GM10248 (cell line): ENCODE measurements around the gene GATAD1.
"Not testable (repeated sequence)": the region's sequence is repeated elsewhere in the genome, so short reads cannot be mapped to it uniquely, and the experiment has no call there.

Experiments
- CTCF ChIA-PET: fragments of 300-600 bp; sonication (Branson Sonifier 250); formaldehyde crosslinking; extraction: SDS; loops from one replicate; lab custom pipeline; 2021; ENCODE audit warnings: antibody characterized with exemption; lab: Yijun Ruan, JAX
- POLR2A ChIA-PET: fragments of 350-650 bp; sonication (Branson Sonifier 250); formaldehyde crosslinking; extraction: SDS; loops from one replicate; lab custom pipeline; 2020; ENCODE audit warnings: antibody characterized with exemption; lab: Yijun Ruan, JAX
- DNase-seq: peaks from one replicate; pipeline ENCODE4 v3.0.0; 2012; ENCODE audit errors: extremely low spot score
- TF ChIP-seq, protein P1 (sequence below): IDR thresholded peaks from 2 replicates; pipeline ENCODE4 v1.5.1; 2012; ENCODE audit warnings: mild to moderate bottlenecking, low read depth; ENCODE audit errors: extremely low read depth, missing control alignments, control extremely low read depth

GATAD1 gene

DNA sequence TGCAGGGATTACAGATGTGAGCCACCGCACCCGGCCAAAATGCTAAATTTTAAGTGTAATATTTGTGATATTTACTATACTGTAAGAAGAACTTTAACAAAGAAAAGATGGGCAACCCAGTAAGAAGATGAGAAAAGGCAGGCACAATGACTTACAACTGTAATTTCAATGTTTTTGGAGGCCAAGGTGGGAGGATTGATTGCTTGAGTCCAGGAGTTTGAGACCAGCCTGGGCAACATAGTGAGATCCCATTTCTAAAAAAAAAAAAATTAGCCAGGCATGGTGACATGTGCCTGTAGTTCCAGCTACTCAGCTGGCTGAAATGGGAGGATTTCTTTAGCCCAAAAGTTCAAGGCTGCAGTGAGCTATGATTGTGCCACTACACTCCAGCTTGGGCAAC, 11.7 kb upstream of the GATAD1 start:
- ChIA-PET POLR2A (no interaction called here), CTCF (interaction anchor here (0.9 to 1.4 kb wide), 2 partner anchors 12 kb away, joined by 3 read pairs; partner anchors contain the start of gene GATAD1)
- TF ChIP-seq, protein P1, sequence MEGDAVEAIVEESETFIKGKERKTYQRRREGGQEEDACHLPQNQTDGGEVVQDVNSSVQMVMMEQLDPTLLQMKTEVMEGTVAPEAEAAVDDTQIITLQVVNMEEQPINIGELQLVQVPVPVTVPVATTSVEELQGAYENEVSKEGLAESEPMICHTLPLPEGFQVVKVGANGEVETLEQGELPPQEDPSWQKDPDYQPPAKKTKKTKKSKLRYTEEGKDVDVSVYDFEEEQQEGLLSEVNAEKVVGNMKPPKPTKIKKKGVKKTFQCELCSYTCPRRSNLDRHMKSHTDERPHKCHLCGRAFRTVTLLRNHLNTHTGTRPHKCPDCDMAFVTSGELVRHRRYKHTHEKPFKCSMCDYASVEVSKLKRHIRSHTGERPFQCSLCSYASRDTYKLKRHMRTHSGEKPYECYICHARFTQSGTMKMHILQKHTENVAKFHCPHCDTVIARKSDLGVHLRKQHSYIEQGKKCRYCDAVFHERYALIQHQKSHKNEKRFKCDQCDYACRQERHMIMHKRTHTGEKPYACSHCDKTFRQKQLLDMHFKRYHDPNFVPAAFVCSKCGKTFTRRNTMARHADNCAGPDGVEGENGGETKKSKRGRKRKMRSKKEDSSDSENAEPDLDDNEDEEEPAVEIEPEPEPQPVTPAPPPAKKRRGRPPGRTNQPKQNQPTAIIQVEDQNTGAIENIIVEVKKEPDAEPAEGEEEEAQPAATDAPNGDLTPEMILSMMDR: no peak
- no peak for DNase-seq

DNA sequence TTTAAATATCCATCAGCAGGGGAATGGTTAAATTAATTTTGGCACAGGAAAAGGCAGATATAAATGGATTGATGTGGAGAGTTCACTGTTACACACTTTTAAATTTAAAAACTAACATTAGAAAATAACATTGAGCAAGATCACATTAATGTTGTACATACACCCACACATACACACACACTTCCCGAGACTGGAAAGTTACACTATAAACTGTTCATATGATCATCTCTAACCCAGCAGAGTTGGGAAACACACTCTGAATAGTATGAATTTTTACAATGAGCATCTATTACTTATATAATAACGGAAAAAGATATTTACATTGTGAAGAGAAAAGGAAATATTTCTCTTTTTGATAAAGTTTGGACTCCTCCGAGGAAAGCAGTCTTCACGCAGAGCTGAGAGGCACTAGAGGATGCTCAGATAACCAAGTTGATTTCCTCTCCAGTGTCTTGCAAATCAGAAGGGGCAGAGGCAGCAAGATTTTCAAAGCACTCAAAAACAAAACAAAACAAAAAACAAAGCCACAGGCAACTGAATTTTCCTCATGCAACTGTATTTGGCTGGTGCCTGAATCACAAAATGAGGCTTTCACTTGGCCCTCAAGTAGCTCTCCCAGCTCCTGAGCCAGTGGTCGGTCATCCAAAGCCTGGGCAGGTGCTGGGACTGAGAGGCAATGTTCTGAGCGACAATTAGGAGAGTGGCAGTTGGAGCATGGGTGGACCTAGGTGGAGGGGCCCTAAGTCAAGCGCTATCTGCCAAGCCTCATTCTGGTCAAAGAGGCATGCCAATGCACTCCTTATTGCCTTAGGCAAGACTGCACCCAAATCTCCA, 10.5 kb upstream of the GATAD1 start:
- ChIA-PET CTCF (interaction anchor here (0.8 to 2.2 kb wide), 3 partner anchors 11 to 274 kb away, joined by 5 to 17 read pairs (median 5); partner anchors contain the start of gene GATAD1), POLR2A (no interaction called here)
- DNase-seq: no peak
- TF ChIP-seq, protein P1: no peak

DNA sequence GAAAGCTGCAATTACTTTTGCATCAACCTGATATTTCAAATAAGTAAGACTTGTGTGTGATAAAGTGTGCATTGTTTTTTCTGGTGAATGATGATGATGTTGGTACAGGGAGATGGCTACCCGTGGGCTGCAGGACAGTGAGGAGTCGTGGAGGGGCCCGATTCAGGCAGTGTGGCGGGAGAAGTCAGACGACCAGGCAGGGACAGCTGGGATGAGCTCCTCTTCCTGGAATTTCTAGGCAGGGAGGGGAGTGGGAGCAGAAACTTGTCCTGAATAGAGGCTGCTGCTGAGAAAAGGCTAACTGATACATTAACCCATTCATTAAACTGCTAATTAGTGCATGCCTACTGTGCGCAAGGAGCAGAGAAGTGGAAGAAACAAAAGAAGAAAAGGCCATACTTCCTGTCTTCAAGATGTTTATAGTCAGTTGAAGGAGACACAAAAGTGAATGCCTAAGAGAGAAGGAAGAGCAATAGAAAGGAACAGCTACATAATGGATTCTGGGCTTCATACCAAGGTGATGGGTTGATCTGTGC, 9.3 kb upstream of the GATAD1 start:
- TF ChIP-seq, protein P1: no peak
- CTCF ChIA-PET: interaction anchor here (1.1 to 2.2 kb wide), 5 partner anchors 9 to 276 kb away, joined by 3 to 17 read pairs (median 5); partner anchors contain the start of genes GATAD1, PEX1 and RBM48
- DNase-seq: no peak
- POLR2A ChIA-PET: no interaction called here

DNA sequence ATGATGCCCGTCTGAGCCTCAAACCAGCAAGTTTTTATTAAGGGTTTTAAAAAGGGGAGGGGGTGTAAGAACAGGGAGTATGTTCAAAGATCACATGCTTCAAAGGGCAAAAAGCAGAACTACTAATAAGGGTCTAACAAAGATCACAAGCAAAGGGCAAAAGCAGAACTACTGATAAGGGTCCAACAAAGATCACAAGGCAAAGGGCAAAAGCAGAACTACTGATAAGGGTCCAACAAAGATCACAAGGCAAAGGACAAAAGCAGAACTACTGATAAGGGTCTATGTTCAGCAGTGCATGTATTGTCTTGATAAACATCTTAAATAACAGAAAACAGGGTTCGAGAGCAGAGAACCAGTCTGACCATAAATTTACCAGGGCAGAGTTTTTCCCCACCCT, 4.6 kb upstream of the GATAD1 start:
- CTCF ChIA-PET, DNase-seq: not testable (repeated sequence)

DNA sequence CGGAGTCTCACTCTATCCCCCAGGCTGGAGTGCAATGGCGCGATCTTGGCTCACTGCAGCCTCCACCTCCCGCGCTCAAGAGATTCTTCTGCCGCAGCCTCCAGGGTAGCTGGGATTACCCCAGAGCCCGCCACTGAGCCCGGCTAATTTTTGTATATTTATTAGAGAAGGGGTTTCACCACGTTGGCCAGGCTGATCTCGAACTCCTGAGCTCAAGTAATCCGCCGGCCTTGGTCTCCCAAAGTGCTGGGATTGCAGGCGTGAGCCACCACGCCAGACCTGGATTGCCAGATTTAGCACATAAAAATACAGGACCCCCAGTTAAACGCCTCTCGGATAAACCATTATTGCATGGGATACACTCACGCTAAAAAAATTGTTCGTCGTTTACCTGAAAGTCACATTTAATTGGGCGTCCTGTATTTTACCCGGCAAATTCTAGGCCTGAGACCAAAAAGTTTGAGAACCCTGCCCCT, 375 bp upstream of the GATAD1 start:
- CTCF ChIA-PET: interaction anchor here (0.6 to 6.1 kb wide), 57 partner anchors 9 to 1992 kb away, joined by 3 to 126 read pairs (median 4); partner anchors contain the start of genes AKAP9, ANKIB1, CYP51A1 and KRIT1
- POLR2A ChIA-PET: interaction anchor here (1.1 to 1.5 kb wide), 2 partner anchors 23 to 201 kb away, joined by 3 to 5 read pairs; partner anchors contain the start of genes ANKIB1 and KRIT1
- TF ChIP-seq, protein P1: no peak
- DNase-seq: no peak

More for the DNA sequence above, 4.6 kb upstream of the GATAD1 start:
- POLR2A ChIA-PET: not testable (repeated sequence)

DNA sequence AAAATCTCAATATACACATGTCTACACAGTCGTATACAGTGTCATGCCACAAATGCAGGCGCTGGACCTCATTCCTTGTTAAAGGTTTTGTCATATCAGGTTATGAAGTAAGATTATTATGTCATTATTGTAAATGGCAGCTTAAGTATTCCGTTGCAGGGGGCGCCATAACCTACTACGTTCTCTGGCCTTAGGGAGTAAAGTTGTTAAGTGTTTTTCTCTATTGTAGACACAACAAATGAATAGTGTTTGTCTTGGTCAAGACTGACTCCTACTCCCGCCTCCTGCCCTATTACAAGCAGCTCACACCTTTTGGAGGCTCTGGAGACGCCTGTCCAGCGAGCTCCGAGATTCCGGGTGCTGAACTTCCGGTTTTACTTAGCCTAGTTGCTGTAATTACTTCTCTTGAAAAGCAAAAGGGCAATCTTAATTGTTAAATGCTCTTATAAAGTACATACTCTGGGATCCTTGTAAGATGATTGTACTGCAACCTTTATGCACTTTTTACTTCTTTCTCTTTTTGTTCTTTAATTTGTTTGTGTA, 994 bp downstream of the GATAD1 start:
- TF ChIP-seq, protein P1: peak; percentile 50
- ChIA-PET CTCF (interaction anchor here (0.7 to 6.1 kb wide), 33 partner anchors 9 to 1358 kb away, joined by 3 to 126 read pairs (median 5); partner anchors contain the start of genes ANKIB1, KRIT1, LRRD1 and MTERF1), POLR2A (interaction anchor here (1.5 kb wide), 1 partner anchor 203 kb away, joined by 5 read pairs; the partner anchor contains the start of genes ANKIB1 and KRIT1)
- peak; percentile 34 for DNase-seq
